Activated CD4-positive, alpha-beta T cell treated with anti-CD3 and anti-CD28 coated beads for 1 hour (primary cell): ENCODE data around the gene GSTK1.
A peak's percentile ranks its signal among the peaks of the same experiment; 100 is the strongest.

Source experiments
- DNase-seq: peaks from one replicate; pipeline ENCODE4 v3.0.0-alpha.2; 2020

The GSTK1 gene

GRCh38 chr7:143300959-143301935 lies 38.0 kb downstream of the GSTK1 start:
- no peak for DNase-seq

GRCh38 chr7:143303733-143304132 lies 40.5 kb downstream of the GSTK1 start:
- no peak for DNase-seq

- no peak for DNase-seq
Observed at GRCh38 chr7:143304938-143305337, 41.7 kb downstream of the GSTK1 start.

GRCh38 chr7:143305423-143306070 lies 42.3 kb downstream of the GSTK1 start:
- peak; percentile 50 for DNase-seq

- no peak for DNase-seq
Observed at GRCh38 chr7:143308632-143309031, 45.4 kb downstream of the GSTK1 start.

GRCh38 chr7:143314127-143314526 lies 50.9 kb downstream of the GSTK1 start:
- no peak for DNase-seq

GRCh38 chr7:143315776-143316175 lies 52.5 kb downstream of the GSTK1 start, which contains the start of gene CLCN1:
Gene CLCN1, plus strand, starts transcription at chr7:143316111. Its CDS starts 102 bp downstream, at chr7:143316213.
- no peak for DNase-seq

- no peak for DNase-seq
Observed at GRCh38 chr7:143316492-143316891, 53.3 kb downstream of the GSTK1 start.

GRCh38 chr7:143318661-143319060 lies 55.4 kb downstream of the GSTK1 start:
- no peak for DNase-seq
